ENCODE measurements around the gene BAG3.

GRCh38 chr10:119724593-119725516, 73.7 kb downstream of the BAG3 start:
- TF ChIP-seq CTCF (IDR thresholded peaks at IDR 0.05) (no peak), POLR2AphosphoS5 (IDR thresholded peaks at IDR 0.05) (no peak), EP300 (IDR thresholded peaks at IDR 0.05; ENCODE audit: low read depth) (no peak)

Measured in transverse colon (tissue), 4 donors.